PC-3 (cell line): ENCODE results near the gene AKAP6.

Source experiments
- EZH2 ChIP-seq: fragments of 300-600 bp; sonication (generic); IDR thresholded peaks from one replicate; pipeline ENCODE4 v1.6.1; 2017; ENCODE audit warnings: antibody characterized with exemption, mild to moderate bottlenecking, low read length; ENCODE audit not compliant: unreplicated experiment
- EZH2phosphoT487 ChIP-seq: fragments of 300-600 bp; sonication (generic); IDR thresholded peaks from 2 replicates; pipeline ENCODE4 v1.6.1; 2018; ENCODE audit warnings: mild to moderate bottlenecking, antibody characterized with exemption, low read length, borderline replicate concordance
- TF ChIP-seq, protein P1 (sequence below): fragments of 300-600 bp; sonication (generic); conservative IDR thresholded peaks from 2 replicates; pipeline ENCODE4 v1.5.1; 2017; ENCODE audit warnings: antibody characterized with exemption, low read depth, mild to moderate bottlenecking, low read length

DNA sequence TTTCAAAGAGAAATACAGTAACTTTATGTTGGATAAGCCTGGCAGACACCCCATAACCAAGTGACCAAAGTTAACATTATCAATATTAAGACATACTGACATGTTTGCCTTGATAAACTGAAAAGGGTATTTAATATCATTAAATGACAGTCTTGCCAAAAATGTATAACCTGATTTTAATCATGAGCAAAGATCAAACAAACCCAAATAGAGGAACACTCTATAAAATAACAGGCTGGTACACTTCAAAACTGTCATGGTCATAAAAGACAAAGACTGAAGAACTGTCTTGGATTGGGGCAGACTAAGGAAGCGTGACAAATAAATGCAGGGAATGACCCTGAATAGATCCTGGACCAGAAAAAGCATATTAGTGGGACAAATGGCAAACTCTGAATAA, 64.0 kb downstream of the AKAP6 start:
- TF ChIP-seq, protein P1, sequence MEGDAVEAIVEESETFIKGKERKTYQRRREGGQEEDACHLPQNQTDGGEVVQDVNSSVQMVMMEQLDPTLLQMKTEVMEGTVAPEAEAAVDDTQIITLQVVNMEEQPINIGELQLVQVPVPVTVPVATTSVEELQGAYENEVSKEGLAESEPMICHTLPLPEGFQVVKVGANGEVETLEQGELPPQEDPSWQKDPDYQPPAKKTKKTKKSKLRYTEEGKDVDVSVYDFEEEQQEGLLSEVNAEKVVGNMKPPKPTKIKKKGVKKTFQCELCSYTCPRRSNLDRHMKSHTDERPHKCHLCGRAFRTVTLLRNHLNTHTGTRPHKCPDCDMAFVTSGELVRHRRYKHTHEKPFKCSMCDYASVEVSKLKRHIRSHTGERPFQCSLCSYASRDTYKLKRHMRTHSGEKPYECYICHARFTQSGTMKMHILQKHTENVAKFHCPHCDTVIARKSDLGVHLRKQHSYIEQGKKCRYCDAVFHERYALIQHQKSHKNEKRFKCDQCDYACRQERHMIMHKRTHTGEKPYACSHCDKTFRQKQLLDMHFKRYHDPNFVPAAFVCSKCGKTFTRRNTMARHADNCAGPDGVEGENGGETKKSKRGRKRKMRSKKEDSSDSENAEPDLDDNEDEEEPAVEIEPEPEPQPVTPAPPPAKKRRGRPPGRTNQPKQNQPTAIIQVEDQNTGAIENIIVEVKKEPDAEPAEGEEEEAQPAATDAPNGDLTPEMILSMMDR: no peak
- no peak for TF ChIP-seq EZH2
- TF ChIP-seq EZH2phosphoT487: no peak
